ENCODE measurements around the gene BCO2.
"Not testable (repeated sequence)": the region's sequence is repeated elsewhere in the genome, so short reads cannot be mapped to it uniquely, and the experiment has no call there.

Gene BCO2

GRCh38 chr11:112167145-112167544 lies 8.2 kb upstream of the BCO2 start, which contains the start of gene TEX12:
Gene TEX12 (plus strand): TSS chr11:112167372. CDS start chr11:112169269, 1,897 bp downstream.
- no peak for DNase-seq

DNA sequence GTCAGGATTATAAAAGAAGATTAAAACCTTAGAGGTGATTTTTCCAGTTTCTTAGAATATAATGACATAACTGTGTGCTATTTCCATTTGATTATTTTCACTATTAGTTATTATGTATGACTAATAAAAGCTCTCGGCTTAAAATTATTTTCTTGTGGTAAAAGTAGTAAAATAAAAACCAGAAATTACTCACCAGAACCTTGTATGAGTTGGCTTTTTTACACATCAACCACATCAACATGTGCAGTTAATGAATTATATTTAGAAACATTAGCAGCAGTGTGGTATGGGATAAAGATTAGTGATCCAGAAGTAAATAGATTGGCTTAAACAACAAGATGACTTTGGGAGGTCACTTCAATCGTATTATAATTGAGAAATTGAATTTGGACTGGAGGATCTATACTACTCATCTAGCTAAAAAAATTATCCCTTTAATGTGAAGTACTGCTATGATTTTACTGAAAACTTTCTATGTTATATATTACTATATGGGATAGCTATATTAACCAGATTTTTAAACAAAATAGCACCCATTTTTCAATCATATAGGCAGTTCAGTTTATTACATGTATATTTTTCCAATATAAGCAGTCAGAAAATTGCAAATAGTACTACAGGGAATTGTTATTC lies 2.8 kb upstream of the BCO2 start:
- no peak for DNase-seq

GRCh38 chr11:112173152-112173551 lies 2.2 kb upstream of the BCO2 start:
- no peak for DNase-seq

DNA sequence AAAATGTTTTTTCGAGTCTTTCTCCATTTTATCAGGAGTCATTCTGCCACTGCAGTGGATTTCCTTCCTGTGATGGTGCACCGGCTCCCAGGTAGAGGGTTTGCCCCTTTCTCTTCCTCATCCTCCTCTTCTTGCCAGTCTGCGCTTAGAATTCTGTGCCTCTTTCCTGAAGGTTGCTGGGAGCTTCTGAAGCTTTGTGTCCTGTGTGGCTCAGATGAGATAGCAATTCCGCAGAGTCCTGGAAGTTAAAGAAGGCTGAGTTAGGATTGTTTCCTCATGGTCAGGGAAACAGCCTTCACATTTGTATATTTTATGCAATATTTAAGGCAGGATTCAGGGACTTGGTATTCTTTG lies 264 bp downstream of the BCO2 start:
- no peak for DNase-seq

DNA sequence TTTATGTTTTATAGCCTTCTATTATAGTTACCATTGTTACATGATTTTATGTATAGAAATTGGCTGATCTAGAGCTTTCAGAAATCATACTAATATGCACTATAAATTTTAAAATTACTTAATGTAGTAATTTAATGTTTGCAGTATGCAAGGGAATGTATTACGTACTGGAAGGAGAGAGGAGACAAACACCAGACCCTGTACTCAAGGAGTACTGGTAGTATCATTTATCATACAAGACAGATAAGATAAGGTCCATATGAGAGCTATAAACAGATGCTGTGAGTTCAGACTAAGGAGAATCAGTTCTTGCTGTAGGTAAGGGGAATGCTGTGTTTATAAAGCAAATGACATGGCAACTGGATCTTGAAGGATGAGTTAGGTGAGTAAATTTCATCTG lies 765 bp downstream of the BCO2 start:
- DNase-seq, result no peak

- DNase-seq, result no peak
These were observed 2.3 kb downstream of the BCO2 start for GRCh38 chr11:112177589-112177988.

DNA sequence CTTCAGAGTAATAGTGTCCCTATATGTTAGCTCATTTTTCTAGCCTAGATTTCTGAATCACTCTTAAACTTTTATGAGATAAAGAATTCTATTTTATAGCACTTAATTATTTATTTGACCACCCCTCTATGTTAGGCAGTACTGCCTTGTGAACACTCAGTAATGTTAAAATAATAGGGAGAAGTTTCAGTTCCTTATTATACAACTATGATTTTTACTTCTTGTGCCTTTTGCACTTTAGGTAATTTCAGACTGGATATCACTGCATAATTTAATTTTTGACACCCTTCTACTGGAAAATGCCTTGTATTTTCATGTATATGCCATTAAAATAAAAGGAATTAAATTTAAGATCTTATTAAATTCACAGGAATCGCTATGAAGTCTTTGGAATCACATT lies 3.1 kb downstream of the BCO2 start:
- DNase-seq, result no peak

DNA sequence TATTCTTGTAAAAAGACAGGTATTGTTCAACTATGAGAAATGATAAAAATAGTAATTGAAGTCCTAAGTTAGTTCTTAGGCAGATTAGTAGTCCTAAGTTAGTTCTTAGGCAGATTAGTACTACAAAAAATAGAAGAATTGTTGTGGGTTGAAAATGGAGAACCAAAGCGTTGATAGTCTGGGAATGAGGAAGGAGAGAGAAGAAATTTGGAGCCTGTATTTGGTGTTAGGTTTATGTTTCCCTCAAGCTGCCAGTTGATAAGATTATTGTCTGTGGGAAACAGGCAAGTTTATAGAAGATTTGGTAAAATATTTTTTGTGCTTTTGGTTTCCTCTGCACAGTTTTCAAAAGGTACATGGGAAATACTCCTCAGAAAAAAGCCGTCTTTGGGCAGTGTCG lies 3.6 kb downstream of the BCO2 start:
- DNase-seq, result no peak

GRCh38 chr11:112179601-112180000 lies 4.3 kb downstream of the BCO2 start:
- no peak for DNase-seq

- no peak for DNase-seq
These were observed 7.6 kb downstream of the BCO2 start for GRCh38 chr11:112182867-112183266.

DNA sequence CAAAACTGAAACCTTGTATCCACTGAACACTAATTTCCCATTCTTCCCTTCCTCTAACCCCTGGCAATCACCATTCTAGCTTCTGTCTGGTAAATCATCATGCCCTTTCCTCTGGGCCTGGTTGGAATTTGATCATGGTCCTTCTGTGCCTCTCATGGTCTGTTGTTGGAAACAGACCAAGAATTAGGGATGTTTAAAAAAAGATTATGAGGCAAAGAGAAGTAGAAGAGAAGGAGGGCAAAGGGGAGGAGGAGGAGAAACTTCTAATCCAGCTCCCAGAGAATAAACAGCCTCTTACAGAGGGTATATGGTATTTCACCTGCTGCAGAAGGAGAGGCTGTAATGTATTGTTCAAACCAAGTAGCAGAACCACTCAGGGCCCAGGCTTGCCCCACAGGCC lies 10.6 kb downstream of the BCO2 start:
- no peak for DNase-seq

- no peak for DNase-seq
These were observed 11.0 kb downstream of the BCO2 start for GRCh38 chr11:112186304-112186703.

GRCh38 chr11:112195113-112195512 lies 19.8 kb downstream of the BCO2 start:
- DNase-seq, result not testable (repeated sequence)

- DNase-seq, result no peak
These were observed 20.6 kb downstream of the BCO2 start for GRCh38 chr11:112195951-112196351.

DNA sequence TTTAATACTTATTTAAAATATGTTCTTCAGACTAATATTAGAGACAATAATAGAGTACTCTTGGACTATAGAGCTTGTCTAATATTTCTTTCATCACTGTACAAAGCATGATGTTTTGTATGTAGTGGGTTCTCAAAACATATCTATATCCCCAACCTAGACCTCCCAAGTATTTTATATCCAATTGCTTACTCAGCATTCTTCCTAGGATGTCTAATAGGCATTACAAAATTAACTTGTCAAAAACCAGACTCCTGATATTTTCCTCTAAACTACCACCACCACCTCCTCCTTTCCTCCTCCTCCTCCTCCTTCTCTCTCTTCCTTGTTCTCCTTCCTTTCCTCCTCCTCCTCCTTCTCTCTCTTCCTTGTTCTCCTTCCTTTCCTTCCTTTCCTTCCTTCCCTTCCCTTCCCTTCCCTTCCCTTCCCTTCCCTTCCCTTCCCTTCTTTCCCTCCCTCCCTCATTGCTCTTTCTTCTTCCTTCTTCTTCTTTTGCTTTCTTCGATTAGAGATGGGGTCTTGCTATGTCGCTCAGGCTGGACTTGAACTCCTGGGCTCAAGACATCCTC lies 21.3 kb downstream of the BCO2 start:
- no peak for DNase-seq

- not testable (repeated sequence) for DNase-seq
These were observed 23.8 kb downstream of the BCO2 start for GRCh38 chr11:112199101-112199500.

DNA sequence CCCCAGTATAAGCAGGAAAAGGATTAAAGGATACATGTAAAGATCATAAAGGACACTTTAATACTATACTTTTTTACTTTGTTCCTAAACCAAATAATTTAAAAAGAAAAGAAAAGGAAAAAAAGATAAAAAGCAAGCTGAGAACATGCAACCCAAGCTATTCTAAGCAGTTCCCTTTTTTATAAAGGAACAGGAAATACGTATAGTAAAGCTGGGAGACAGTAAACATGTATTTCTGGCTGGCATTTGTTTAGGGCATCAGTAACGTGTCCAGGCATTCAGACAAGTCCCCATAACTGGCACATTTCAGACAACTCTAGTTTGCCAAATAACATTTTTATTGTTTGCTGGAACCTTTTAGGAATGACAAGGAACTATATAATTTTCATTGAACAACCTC lies 24.9 kb downstream of the BCO2 start:
- no peak for DNase-seq

DNA sequence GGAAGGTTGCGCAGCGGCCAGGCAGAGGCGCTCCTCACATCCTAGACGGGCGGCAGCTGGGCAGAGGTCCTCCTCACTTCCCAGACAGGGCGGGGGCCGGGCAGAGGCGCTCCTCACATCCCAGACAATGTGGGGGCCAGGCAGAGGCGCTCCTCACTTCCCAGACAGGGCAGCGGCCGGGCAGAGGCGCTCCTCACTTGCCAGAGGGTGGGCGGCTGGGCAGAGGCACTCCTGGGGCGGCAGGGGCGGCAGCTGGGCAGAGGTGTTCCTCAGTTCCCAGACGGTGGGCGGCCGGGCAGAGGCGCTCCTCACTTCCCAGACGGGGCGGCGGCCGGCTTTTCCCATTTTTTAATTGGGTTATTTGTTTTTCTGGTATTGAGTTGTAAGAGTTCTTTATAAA lies 30.8 kb downstream of the BCO2 start:
- no peak for DNase-seq

GRCh38 chr11:112210890-112211289 lies 35.6 kb downstream of the BCO2 start:
- no peak for DNase-seq

GRCh38 chr11:112211536-112211935 lies 36.2 kb downstream of the BCO2 start:
- DNase-seq, result no peak

- DNase-seq, result no peak
These were observed 37.0 kb downstream of the BCO2 start for GRCh38 chr11:112212290-112212689.

DNA sequence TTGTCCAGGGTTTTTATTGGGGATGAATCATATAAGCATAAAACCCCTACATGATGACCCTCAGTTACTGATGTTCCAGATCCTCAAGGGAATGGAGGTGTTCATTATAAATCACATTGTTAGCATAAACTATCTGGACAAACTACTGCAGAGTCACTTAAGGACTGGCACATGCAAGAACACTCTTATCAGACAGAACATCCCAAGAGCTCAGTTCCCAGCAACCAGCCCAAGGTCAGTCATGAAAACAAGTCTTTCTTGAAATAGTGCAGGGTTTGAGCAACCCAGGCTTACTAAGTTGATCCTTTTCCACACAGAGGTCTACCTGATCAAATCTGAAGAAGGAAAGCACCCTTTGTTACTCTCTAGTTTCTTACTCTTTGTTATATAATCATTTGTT lies 37.4 kb downstream of the BCO2 start:
- no peak for DNase-seq

- DNase-seq, result no peak
These were observed 38.4 kb downstream of the BCO2 start for GRCh38 chr11:112213753-112214152.

DNA sequence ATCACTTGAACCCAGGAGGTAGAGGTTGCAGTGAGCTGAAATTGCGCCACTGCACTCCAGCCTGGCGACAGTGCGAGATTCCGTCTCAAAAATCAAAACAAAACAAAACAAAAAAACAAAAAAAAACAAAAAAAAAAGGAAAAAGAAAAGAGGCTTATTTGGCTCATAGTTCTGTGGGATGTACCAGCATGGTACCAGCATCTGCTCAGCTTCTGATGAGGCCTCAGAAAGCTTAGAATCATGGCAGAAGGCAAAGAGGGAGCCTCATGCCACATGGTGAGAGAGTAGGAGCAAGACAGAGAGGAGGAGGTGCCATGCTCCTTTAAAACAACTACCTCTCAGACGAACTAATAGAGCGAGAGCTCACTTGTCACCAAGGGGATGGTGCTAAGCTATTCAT lies 40.3 kb downstream of the BCO2 start:
- DNase-seq, result no peak

GRCh38 chr11:112216561-112217105 lies 41.3 kb downstream of the BCO2 start:
- no peak for DNase-seq

All from NCI-H2171 (cell line).